Left lung (tissue), 10 donors: ENCODE results near the gene NT5C1B. TPM values are rescaled to one million over a fixed set of nuclear protein-coding genes. Genes with fewer than 3 reads are reported as not detected.

Experiments used
- ATAC-seq: fragments of 200-7000 bp; cut with Tn5 transposase; one replicate; pipeline ENCODE4 v1.9.1; 2020; ENCODE audit warnings: moderate library complexity
- DNase-seq, 4 donors: peaks; one replicate each; pipeline ENCODE4 v3.0.0-alpha.2; 2013 to 2020
- H3K27ac ChIP-seq, 2 donors: fragments of 200-600 bp; sonication (generic) in 1 of 2; one replicate each; pipeline versions ENCODE4 v1.5.0 to v1.8.0; 2020 to 2021
- H3K27me3 ChIP-seq, 2 donors: fragments of 200-600 bp; sonication (generic) in 1 of 2; one replicate each; pipeline versions ENCODE4 v1.5.0 to v1.8.0; 2020 to 2021
- H3K36me3 ChIP-seq, 2 donors: fragments of 200-600 bp; sonication (generic) in 1 of 2; one replicate each; pipeline versions ENCODE4 v1.5.0 to v1.8.0; 2020 to 2021
- H3K4me1 ChIP-seq, 2 donors: fragments of 200-600 bp; one replicate each; pipeline ENCODE4 v1.8.0; 2021
- H3K4me3 ChIP-seq, 2 donors: fragments of 200-600 bp; sonication (generic) in 1 of 2; one replicate each; pipeline versions ENCODE4 v1.5.0 to v1.8.0; 2020 to 2021; ENCODE audit warnings: mild to moderate bottlenecking in 1 of 2
- H3K9me3 ChIP-seq, 2 donors: fragments of 200-600 bp; sonication (generic) in 1 of 2; one replicate each; pipeline versions ENCODE4 v1.5.0 to v1.8.0; 2020 to 2021
- CTCF ChIP-seq, 2 donors: fragments of 200-600 bp; sonication (generic) in 1 of 2; IDR thresholded peaks; one replicate each; pipeline versions ENCODE4 v1.5.0 to v1.8.0; 2021; ENCODE audit warnings: antibody characterized with exemption in 2 of 2
- intact Hi-C, 2 donors: fragments of 100-400 bp; cut with DNase I; formaldehyde crosslinking; loops; one replicate each; pipeline versions ENCODE4 v1.11.2 to v1.14.2; 2022
- polyA plus RNA-seq, 6 donors: library from polyadenylated mRNA; unstranded; fragments of 120-200 nt; gene quantifications; one replicate each; pipeline ENCODE4 v1.2.1, GENCODE V29; 2013; ENCODE audit not compliant: insufficient read length in 6 of 6
- total RNA-seq, 2 donors: library from RNA; stranded (reverse); fragmentation: NEBNext Ultra II Directional; extraction: Animal tissue kit (Norgen Biotek cat#: 25700); gene quantifications; one replicate each; pipeline ENCODE4 v1.2.1, GENCODE V29; 2021
- donor health status: DM: no; HTN: yes; CAD: no.
- donor health status: DM: no; HTN: no; CAD: no.

The NT5C1B gene
- total and polyA plus RNA-seq, 8 donors, result 1.2 to 1.9 (median 1.3) TPM; not detected in 2

GRCh38 chr2:18602298-18602697 lies 12.9 kb upstream of the NT5C1B start:
- intact Hi-C loops, result no loop called here
- H3K9me3 ChIP-seq, result no peaks in the 10 kb centered on the region
- no peaks in the 10 kb centered on the region for H3K4me1 ChIP-seq
- no peak overlapping the region for H3K4me3 ChIP-seq
- DNase-seq, result no peak
- no peak overlapping the region for H3K27ac ChIP-seq
- H3K27me3 ChIP-seq, result no peaks in the 10 kb centered on the region
- ATAC-seq, result no peak
- no peaks in the 10 kb centered on the region for H3K36me3 ChIP-seq
- no peak for TF ChIP-seq CTCF (IDR thresholded peaks at IDR 0.05)

GRCh38 chr2:18600255-18600613 lies 10.9 kb upstream of the NT5C1B start:
- H3K4me1 ChIP-seq, result no peaks in the 10 kb centered on the region
- TF ChIP-seq CTCF (IDR thresholded peaks at IDR 0.05), result no peak
- intact Hi-C loops, result no loop called here
- H3K36me3 ChIP-seq, result no peaks in the 10 kb centered on the region
- no peak overlapping the region for H3K27ac ChIP-seq
- H3K27me3 ChIP-seq, result no peaks in the 10 kb centered on the region
- no peaks in the 10 kb centered on the region for H3K9me3 ChIP-seq
- no peak for ATAC-seq
- no peak for DNase-seq
- H3K4me3 ChIP-seq, result no peak overlapping the region

DNA sequence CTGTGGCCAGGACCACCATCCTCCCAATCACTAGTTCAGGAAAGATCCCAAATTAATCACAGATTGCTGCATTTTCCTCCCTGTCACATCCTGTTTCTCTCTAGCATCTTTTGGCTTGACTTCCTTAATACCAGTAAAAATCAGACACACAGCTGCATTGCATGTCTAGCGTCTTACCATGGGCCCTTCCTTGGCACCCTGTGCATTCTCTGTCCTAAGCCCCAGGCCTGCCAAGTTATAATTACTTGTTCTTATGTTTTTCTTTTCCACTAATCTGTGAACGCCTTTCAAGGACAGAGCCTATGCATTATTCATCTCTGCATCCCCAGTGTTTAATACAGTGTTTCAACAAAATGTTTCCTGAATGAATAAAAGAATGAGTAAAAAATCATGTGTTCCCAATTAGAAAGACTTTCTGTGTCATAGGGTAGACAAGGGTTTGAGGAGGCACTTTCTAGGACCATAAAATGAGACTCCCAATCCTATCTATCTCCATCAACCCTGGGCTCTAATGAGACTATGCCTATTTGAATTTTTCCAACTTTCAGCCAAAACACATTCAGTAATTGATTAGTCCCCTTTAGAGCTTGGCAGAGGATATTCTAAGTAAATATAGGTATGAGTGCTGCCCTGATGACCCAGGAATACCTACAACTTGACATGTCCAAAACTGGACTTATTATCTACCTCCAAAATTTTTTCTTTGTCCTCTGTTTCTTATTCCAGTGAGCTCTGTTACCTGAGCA lies 10.3 kb upstream of the NT5C1B start:
- no peak overlapping the region for H3K4me3 ChIP-seq
- H3K27me3 ChIP-seq, result no peaks in the 10 kb centered on the region
- H3K27ac ChIP-seq, result no peak overlapping the region
- H3K36me3 ChIP-seq, result no peaks in the 10 kb centered on the region
- no peak for TF ChIP-seq CTCF (IDR thresholded peaks at IDR 0.05)
- ATAC-seq, result no peak
- no peaks in the 10 kb centered on the region for H3K4me1 ChIP-seq
- no peak for DNase-seq
- no peaks in the 10 kb centered on the region for H3K9me3 ChIP-seq
- intact Hi-C loops, result no loop called here

DNA sequence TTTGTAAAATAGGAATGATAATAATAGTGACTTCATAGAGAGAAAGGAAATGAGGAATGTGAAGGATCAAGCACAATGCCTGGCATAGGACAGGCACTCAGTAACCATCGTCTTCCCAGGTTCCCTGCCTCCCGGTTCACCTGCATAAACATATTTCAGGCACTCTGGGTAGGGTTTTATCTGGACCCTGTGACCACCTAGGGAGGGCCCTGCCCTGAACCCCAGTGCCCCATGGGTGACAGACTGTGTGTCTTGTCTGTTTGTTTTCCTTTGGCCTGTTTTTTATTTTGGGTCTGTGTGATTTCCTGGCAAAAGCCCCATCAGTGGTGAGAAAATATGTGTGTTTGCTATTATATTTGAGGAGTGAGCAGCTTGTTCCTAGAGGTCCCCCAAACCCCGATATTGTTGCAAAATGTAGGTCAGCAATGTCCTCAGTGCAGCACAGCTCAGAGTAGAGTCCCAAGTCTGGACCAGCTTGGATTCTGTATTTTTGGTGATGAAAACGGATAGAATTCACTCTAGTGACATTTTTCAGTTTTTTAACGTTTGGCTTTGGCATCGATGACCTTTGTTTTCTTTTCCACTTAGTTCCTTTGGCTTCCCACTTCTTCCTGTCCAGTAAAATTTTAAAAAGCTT lies 9.6 kb upstream of the NT5C1B start:
- Histone ChIP-seq H3K36me3 (no peaks in the 10 kb centered on the region), H3K4me3 (no peak overlapping the region), H3K9me3 (no peaks in the 10 kb centered on the region), H3K4me1 (no peaks in the 10 kb centered on the region), H3K27ac (no peak overlapping the region), H3K27me3 (no peaks in the 10 kb centered on the region)
- no peak for TF ChIP-seq CTCF (IDR thresholded peaks at IDR 0.05)
- no peak for DNase-seq
- ATAC-seq, result no peak
- intact Hi-C loops, result no loop called here

GRCh38 chr2:18597618-18598017 lies 8.2 kb upstream of the NT5C1B start:
- DNase-seq (no peak), ATAC-seq (no peak)
- no peaks in the 10 kb centered on the region for H3K9me3 ChIP-seq
- intact Hi-C loops, result no loop called here
- no peaks in the 10 kb centered on the region for H3K4me1 ChIP-seq
- H3K4me3 ChIP-seq, result no peak overlapping the region
- no peaks in the 10 kb centered on the region for H3K27me3 ChIP-seq
- no peak for TF ChIP-seq CTCF (IDR thresholded peaks at IDR 0.05)
- no peak overlapping the region for H3K27ac ChIP-seq
- H3K36me3 ChIP-seq, result no peaks in the 10 kb centered on the region
